Activated gamma-delta T cell (primary cell): ENCODE results near the gene RBFOX2.

Source experiments
- DNase-seq: peaks from one replicate; lab custom pipeline; 2025; lab: John Stamatoyannopoulos, UW

Gene RBFOX2

DNA sequence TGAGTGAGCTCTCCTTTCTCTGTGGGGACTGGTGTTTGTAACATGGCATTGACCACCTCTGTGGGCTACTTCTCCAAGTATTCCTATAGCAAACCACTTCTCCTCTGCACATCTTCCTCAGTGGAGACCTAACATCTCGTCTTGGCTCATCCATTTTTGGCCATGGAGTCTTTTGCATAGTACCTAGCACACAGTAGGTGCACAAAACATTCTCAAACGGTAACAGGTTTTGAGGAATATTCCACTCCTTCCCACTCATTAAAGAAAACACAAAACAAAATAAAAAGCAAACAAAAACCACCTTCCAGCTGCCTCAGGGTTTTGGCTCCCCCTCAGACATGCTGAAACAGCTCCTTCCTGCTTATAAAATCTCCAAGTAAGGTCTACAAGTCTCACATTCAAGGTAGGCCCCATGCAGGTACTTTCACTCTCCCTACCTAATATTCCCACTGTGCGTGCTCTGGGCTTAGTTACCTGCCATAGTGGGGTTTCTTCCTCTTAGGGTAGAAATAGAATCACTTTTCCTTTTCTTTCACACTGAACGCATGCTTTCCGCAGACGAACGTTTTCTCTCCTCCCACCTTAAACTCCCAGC, 132.4 kb downstream of the RBFOX2 start:
- DNase-seq: no peak

DNA sequence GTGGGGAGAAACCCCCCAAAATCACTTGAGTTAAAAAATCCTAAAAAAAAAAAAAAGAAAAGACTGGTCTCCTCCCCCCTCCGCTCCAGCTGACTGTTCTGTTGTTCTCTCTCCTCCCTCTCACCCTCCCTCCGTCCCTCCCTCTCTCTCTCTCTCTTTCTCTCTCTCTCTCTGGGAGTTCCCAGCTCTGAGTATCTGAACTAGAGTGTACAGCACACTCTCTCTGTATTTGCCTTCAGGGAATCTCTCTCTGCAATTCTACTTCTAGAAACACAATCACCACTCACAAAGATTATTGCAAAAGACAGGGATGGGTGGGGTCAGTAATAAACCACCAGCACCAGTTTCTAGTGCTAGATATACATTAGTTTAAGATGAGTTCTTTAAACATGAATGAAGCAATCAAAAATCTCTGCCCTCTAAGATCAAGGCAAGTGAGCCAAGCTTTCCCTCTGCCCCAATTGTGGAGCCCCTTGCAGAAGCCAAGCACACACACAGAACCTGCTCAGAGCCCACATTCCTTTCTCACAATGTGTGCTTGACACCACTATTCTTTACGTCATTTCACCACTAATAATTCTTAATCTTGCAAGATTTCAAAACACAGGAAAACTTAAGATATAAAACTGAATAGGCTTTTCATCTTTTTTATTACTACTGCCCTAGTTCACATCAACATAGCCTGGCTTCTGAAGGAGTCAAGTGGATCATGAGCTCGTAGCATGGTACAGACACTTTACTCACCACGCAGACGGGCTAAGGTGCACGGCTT, 133.5 kb downstream of the RBFOX2 start:
- no peak for DNase-seq

DNA sequence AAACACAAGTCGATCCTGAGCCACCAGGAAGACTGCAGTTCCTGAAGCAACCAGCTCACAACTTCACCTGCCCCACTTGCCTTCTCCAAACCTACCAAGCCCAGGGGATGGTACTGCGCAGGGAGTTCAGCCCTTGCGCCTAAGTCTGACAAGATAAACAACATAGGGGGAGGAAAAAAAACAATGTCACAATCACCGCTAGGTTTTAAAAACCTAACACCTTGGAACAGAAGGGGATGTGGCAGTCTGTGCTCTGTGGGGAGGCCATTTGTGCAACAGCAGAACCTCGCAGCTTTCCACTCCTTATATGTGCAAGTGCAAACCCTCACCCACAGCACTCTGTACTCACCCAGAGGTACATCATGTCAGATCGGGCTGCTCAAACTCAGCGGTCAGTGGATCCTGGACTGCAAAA, 134.2 kb downstream of the RBFOX2 start:
- DNase-seq: no peak

DNA sequence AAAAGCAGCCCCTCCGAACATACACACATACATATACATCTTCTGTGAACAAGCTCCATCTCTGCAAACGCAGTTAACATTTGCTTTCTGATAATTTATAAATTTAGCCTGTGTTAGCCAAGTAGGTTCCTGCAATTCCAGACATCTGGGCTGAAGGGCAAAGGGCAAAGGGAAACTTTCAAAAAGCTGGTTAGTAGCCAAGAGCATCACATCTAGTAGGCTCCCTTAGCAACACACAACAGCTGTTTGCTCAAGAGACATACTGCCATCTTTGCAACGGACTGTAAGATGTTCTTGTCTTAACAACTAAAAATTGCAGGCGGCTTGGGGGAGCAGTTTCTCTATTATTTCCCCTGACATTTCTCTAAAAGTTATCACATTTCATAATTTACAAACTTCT, 134.9 kb downstream of the RBFOX2 start:
- DNase-seq: no peak

DNA sequence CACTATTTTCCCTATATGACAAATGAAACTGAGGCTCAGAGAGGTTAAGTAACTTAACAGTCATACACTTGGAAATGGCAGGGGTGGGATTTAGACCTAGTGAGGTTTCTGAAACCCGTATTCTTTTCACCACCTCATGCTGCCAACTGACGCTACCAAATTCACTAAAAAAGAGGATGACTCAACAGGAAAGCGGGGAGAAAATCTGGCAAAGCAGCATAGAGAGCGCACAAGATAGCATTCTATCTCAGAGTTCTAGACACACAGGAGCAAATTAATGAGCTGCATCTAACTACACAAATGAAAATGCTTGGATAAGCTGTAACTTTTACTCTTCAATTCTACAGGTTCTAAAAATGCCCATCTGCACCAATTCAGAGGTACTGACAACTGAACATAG, 136.4 kb downstream of the RBFOX2 start:
- DNase-seq: no peak

DNA sequence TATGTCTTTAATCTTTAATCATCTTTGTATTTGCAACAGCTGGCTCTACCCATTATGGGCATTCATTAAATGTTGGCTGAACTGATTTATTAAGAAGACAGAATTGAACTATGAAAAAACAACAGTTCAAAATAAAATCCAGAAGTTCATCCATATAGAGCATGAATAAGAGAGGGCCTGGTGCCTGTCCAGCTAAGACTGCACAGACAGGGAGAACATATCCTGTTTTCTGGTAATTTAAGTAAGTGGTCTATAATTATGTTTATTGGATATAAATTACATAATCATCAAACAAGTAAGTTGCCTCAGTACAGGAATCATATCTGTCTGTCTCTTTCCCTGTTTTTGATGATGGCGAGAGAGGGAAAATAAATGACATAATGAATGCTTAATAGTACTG, 137.2 kb downstream of the RBFOX2 start:
- DNase-seq: no peak

DNA sequence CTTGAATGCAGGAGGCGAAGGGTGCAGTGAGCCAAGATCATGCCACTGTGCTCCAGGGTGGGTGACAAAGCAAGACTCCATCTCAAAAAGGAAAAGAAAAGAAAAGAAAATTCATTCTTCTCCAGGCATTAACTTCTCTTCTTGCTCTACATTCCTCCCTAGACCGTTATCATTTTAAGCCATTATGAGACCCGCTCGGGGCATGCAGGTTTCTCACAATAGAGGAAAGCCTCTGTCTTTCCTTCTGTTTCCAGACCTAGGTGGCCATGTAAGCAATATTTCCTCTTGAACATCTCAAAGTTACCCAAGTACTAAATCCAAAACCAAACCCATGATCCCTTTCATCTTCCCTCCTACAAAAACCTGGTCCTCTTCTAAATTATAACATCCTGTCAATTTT, 139.6 kb downstream of the RBFOX2 start:
- DNase-seq: no peak

DNA sequence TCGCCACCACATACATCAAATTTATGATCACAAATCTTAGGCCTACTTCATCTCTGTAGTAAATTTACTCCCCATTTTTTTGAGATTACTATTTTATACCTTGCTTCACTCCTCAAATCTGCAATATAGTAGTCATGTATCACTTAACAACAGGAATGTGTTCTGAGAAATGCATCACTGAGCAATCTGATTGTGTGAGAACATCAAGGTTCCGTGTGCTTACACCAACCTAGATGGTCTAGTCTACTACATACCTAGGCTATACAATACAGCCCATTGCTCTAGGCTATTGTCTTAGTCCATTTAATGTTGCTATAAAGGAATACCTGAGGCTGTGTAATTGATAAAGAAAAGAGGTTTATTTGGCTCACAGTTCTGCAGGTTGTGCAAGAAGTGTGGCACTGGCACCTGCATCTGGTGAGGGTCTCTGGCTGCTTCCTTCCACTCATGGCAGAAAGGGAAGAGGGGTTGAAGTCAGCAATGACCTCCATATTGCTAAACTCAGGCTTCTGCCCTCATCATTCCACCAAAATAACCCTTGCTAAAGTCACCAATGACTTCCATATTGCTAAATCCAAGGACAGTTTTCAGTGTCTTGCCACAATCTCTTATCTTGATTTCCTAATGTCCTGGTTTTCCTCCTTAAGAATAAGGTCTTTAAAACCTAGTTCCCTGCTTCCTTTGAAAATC, 140.3 kb downstream of the RBFOX2 start:
- no peak for DNase-seq

DNA sequence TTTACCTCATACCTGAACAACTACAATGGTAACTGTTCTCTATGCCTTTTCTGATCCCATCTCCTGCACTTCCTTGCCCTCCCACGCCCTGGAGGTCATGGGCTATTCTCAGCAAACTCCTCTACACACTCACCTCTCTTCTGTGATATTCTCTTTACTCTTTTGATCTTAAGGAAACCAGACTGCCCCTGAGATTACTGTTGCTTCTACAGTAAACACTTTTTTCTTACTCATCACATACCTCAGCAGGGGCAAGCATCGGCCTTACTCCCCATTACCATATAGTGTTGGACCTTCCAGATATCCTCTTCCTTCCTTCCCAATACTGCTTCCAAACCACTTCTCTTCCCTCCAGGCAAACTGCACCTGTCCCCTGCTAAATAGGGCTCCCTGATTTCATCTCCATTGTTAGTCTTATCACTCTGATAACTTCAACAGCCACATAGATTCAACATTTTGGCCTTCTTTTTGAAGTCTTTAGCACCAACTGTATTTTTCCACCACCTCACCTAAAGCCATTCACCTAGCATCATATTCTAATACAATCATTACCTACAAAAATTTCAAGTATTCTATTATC, 141.2 kb downstream of the RBFOX2 start:
- no peak for DNase-seq

DNA sequence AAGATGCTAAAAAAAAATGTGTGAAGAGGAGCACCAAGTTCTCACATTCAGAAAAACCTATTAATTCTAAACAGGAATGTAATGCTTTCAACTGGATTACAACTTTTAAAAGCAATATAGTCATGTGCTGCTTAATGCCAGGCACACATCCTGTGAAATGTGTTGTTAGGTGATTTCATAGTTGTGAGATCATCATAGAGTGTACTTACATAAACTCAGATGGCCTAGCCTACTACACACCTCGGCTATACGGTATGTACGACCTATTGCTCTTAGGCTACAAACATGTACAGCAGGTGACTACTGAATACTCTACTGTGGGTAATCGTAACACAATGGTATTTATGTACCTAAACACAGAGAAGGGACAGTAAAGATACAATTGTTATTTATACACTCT, 142.3 kb downstream of the RBFOX2 start:
- DNase-seq: no peak

DNA sequence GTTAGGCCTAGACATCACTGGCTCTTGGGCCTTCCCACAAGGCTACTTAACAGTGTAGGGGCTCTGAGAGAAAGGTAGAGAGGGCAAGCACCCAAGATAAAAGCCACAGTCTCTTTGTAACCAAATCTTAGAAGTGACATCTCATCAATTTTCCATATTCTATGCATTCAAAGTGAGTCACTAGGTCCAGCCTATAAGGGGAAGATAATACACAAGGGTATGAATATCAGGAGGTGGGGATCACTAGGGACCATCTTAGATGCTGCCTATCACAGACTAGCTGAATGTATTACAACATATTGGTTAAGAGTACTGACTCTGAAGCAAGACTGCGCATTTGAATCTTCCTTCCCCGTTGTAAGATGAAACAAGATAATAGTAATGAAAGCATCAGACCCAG, 144.1 kb downstream of the RBFOX2 start:
- no peak for DNase-seq

DNA sequence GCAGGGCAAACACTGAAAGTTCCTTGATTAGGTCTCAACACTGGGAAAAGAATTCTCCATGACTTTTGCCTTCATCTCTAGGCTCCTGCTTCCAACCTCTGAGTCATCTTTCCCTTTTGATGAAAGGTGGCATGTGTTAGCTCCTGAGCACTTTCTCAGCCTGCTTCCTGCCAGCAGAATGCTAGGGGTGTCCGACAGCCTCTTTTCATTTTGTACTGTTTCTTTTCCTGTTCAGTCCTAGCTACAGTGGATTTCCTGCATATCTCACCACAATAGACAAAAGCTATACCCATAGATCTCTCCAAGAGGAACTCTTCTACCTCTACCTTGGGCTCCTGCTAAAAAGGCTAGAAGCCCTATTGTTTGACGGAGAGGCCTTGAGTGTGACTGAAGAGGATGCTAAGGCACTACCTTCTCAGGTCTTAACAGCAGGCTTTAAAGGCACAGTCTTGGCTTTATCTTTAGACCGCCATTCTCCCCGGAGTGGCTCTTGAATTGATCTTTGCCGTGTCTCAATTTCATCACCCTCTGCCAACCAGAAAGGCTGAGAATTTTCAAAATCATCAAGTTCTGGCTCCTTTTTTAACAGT, 145.5 kb downstream of the RBFOX2 start:
- no peak for DNase-seq

DNA sequence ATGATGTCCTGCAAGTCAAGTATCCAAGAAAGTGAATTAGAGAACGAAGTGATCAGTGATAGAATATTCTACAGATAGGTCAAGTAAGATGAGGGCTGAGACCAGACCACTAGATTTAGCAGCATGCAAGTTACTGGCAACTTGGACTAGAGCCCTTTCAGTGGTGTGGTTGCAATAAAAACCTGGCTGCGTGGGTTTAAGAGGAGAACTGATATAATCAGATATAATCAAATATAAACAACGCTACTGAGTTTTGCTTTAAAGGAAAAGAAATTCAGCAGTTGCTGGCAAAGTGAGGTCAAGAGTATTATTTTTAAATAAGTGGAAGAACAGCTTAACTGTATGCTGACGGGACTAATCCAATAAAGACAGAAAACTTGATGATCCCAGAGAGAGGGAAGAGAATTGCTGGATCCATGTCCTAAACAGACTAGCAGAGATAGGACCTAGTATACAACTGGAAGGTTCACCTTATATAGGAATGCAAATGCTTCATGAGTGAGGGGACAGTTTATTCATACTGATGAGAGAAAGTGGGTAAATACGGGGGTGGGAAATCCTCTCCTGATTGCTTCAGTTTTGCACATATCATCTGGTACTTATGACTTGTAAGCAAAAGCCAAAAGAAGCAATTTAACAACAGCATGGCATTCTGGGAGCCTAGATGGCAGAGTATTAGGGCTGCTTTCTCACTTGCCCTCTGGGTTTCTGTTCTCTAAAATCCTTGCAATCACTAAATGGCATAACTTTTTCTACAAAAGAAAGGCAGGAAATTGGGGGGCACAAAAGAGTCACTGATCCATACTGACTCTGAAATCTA, 146.2 kb downstream of the RBFOX2 start:
- DNase-seq: no peak

DNA sequence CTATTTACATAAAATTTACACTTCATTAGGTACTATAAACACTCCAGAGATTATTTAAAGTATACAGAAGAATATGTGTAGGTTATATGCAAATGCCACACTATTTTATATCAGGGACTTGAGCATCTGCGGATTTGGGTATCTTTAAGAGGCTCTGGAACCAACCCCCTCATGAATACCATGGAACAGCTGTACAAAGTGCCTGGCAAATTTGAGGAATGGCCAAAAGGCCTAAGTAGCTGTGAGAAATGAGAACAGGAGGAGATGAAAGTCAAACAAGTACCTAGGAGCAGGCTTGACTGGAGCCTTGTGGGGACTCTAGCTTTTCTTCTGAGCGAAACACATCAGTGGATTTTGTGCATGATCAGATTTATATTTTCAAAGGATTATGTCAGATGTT, 149.3 kb downstream of the RBFOX2 start:
- no peak for DNase-seq

DNA sequence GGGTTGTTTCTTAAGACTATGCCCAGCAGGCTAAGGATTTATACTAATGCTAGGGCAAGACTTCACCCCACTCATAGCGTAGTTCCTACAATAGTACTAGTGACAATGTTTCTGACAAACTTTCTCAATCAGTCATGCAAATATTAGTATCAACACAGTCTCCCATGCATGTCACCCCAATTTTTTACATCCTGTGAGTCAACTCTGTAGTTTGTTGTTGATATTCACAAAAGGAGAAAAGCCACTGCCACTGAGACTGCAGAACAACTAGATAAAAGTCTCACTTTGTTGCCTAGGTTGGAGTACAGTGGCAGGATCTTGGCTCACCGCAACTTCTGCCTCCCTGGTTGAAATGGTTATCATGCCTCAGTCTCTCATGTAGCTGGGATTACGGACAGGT, 155.2 kb downstream of the RBFOX2 start:
- no peak for DNase-seq

DNA sequence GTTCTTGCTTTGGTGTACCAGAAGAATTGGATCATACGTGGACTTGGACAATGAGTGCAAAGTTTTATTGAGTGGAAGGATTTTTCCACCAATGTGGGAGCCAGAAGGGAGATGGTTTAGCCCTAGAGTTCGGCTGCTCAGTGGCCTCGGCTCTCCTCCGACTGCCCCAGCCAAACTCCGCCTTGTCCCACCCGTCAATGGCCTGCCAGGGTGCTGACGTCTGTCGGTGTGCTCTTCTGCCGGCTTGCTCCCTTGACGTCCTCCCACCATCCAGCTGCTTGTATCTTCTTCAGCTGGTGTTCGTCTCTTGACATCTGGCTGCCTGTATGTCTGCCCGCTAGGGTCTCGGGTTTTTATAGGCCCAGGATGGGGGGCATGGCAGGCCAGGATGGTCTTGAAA, 156.2 kb downstream of the RBFOX2 start:
- no peak for DNase-seq

DNA sequence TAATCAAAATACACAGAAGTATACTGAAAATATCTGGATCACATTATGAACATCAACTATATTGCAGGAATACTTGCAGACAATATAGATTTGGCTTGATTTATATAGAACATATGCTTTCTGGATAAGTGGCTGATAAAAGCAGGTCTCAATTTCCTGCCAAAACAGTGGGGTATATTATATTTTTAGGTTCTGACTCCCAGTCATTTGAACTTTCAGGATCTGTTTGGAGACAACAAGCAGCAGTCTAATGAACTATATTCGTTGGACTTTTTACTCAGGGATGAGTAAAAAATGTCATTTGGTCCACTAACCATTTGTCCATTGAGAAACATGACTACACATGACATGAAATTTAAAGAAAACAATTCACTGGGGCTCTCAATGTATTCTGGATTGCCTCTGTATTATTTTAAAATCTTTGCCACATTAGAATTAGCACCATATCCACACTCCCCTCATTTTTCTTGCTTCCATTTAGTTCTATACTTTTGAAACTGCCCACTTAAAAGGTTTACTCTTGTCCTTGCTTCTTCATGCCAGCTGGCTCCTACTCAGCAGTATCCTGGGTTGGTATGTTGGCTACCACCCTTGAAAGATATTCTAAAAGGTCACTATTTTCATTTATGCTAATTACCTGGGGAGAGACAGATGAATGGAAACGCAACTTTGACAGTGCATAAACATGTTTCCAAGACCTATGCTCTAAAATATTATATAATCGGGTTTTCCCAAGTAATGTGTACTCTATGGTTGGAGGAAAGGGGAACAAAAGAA, 157.9 kb downstream of the RBFOX2 start:
- no peak for DNase-seq

DNA sequence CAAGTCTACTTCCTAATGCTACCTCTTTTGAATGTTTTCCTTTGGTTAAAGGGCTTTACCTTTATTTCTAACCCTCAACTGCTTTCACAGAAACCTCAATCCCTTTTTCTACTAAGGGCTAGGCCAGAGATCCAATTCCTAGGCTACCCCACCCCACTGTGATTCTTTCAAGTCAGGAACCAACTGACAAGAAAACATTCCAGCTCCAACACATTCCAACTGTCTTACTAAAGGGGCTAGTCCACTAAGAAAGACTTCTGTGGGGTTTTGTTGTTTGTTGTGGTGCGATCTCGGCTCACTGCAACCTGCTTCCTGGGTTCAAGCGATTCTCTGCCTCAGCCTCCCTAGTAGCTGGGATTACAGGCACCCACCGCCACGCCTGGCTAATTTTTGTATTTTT, 159.7 kb downstream of the RBFOX2 start:
- DNase-seq: no peak

DNA sequence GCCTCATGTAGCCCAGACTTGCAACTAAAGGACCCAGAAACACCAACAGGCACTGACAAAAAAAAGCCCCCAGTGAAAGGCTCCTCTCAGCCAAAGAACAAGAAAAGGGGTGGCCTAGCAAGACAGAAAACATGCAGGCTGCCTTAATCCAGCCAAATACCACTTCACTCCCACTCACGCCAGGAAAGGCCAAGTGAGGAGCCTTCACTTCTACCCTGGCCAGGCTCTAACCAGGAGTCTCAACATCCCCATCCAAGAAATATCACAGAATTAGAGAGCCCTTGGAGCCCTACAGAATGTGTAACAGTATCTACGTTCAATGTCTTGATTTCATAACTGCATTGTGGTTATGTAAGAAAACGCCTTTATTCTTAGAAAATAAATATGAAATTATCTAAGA, 162.0 kb downstream of the RBFOX2 start:
- DNase-seq: no peak

DNA sequence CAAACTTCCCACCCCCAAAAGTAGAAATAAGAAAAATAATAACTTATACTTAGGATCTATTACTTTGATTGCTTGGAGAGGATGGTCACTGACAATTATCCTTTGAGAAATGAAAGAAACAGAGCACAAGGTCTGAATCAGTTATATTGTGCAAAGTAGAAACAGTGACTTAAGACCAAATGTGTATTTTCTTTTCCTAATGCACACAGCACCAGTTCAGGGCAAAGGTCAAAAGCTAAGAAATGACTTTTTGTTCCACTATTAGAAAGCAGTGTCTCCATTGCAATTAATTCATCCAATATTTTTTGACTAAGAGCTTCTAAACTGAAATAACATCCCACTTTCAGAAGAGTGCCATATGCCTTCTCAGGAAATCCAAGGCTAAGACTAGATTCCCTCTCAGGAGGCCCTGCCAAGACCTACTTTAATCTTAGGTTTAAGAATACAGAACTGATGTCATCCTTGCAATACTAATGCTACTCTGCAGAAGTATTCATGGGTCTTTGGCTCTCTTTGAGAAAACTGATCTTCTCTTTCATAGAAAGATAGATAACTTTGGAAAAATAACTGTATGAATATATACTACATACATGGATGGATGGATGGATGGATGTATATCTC, 164.0 kb downstream of the RBFOX2 start:
- no peak for DNase-seq
